IMR-90 (cell line): Measurements from ENCODE around the gene CD276. TPM values are rescaled to one million over a fixed set of nuclear protein-coding genes. Genes with fewer than 3 reads are reported as not detected.

Experiments
- ATAC-seq: fragments of 200-7000 bp; cut with Tn5 transposase; 2 replicates; pipeline ENCODE4 v1.9.1; 2020; ENCODE audit warnings: low read depth, mild to moderate bottlenecking, moderate library complexity
- BruUV-seq: library from RNA; stranded (reverse); fragments of 400-500 nt; replicated peaks from 2 replicates; lab custom pipeline; 2021; lab: Mats Ljungman, UMichigan
- CTCF ChIA-PET: fragments of 300-600 bp; formaldehyde crosslinking; extraction: SDS; loops from one replicate; lab custom pipeline; 2021; ENCODE audit warnings: antibody characterized with exemption; lab: Yijun Ruan, JAX
- POLR2A ChIA-PET: fragments of 300-600 bp; sonication (Branson Sonifier 250); formaldehyde crosslinking; loops from one replicate; lab custom pipeline; 2022; ENCODE audit warnings: antibody characterized with exemption; ENCODE audit not compliant: unreplicated experiment; lab: Charles Lee
- DNase-seq: peaks from one replicate; pipeline ENCODE4 v3.0.0; 2013
- H2AFZ ChIP-seq: replicated peaks from 2 replicates; pipeline ENCODE3; 2013; ENCODE audit warnings: low read length, mild to moderate bottlenecking; ENCODE audit not compliant: poor library complexity
- H2AK5ac ChIP-seq: 2 replicates; pipeline ENCODE4 v1.6.1; 2013; ENCODE audit warnings: low read depth, low read length, inconsistent platforms
- H2AK9ac ChIP-seq: replicated peaks from 2 replicates; pipeline ENCODE3; 2013; ENCODE audit warnings: mild to moderate bottlenecking, low read depth, low read length, moderate library complexity; ENCODE audit not compliant: poor library complexity
- H2BK120ac ChIP-seq: 2 replicates; pipeline ENCODE4 v1.6.1; 2013; ENCODE audit warnings: low read depth, low read length, inconsistent platforms
- H2BK15ac ChIP-seq: 3 replicates; pipeline ENCODE4 v1.6.1; 2013; ENCODE audit warnings: low read depth, low read length, inconsistent platforms
- H2BK20ac ChIP-seq: 2 replicates; pipeline ENCODE4 v1.6.1; 2013; ENCODE audit warnings: low read depth, mild to moderate bottlenecking, inconsistent platforms, low read length, moderate library complexity
- H2BK5ac ChIP-seq: 2 replicates; pipeline ENCODE4 v1.6.1; 2013; ENCODE audit warnings: mild to moderate bottlenecking, low read depth, low read length, inconsistent platforms; ENCODE audit not compliant: poor library complexity, severe bottlenecking
- H3K14ac ChIP-seq: replicated peaks from 2 replicates; pipeline ENCODE4 v1.6.1; 2013; ENCODE audit warnings: low read depth, low read length, inconsistent platforms
- H3K18ac ChIP-seq: 2 replicates; pipeline ENCODE4 v1.6.1; 2013; ENCODE audit warnings: low read depth, low read length, control low read depth
- H3K23ac ChIP-seq: 2 replicates; pipeline ENCODE4 v1.6.1; 2013; ENCODE audit warnings: low read depth, low read length, inconsistent platforms
- H3K27ac ChIP-seq: 2 replicates; pipeline ENCODE4 v1.5.1; 2013; ENCODE audit warnings: mild to moderate bottlenecking, control low read depth, low read length; ENCODE audit not compliant: insufficient read depth
- H3K27me3 ChIP-seq: 2 replicates; pipeline ENCODE4 v1.6.1; 2013; ENCODE audit warnings: low read length; ENCODE audit not compliant: control insufficient read depth, insufficient read depth
- H3K36me3 ChIP-seq: 2 replicates; pipeline ENCODE4 v1.6.1; 2013; ENCODE audit warnings: low read length, mixed read lengths; ENCODE audit not compliant: control insufficient read depth, insufficient read depth
- H3K4ac ChIP-seq: 2 replicates; pipeline ENCODE4 v1.6.1; 2013; ENCODE audit warnings: low read depth, low read length, inconsistent platforms
- H3K4me1 ChIP-seq: 2 replicates; pipeline ENCODE4 v1.6.1; 2013; ENCODE audit warnings: low read length, mixed read lengths; ENCODE audit not compliant: control insufficient read depth, insufficient read depth
- H3K4me2 ChIP-seq: 2 replicates; pipeline ENCODE4 v1.6.1; 2013; ENCODE audit warnings: low read depth, mild to moderate bottlenecking, control low read depth, low read length, moderate library complexity
- H3K4me3 ChIP-seq: 2 replicates; pipeline ENCODE4 v1.5.1; 2013; ENCODE audit warnings: low read depth, mild to moderate bottlenecking, control low read depth, low read length, moderate library complexity; ENCODE audit not compliant: insufficient read depth
- H3K56ac ChIP-seq: 2 replicates; pipeline ENCODE4 v1.6.1; 2013; ENCODE audit warnings: low read length, inconsistent platforms; ENCODE audit not compliant: insufficient read depth; ENCODE audit errors: extremely low read depth
- H3K79me1 ChIP-seq, 2 experiments: 2 replicates each; pipeline ENCODE4 v1.6.1; 2013; ENCODE audit warnings: low read length in 2 of 2, inconsistent platforms in 1 of 2, low read depth in 1 of 2
- H3K9ac ChIP-seq: 2 replicates; pipeline ENCODE4 v1.6.1; 2013; ENCODE audit warnings: low read depth, low read length, control low read depth
- H3K9me1 ChIP-seq: 2 replicates; pipeline ENCODE4 v1.6.1; 2013; ENCODE audit warnings: low read length, inconsistent platforms; ENCODE audit not compliant: insufficient read depth
- H3K9me3 ChIP-seq: 2 replicates; pipeline ENCODE4 v1.6.1; 2013; ENCODE audit warnings: low read length; ENCODE audit not compliant: control insufficient read depth, insufficient read depth
- H4K20me1 ChIP-seq: 2 replicates; pipeline ENCODE4 v1.6.1; 2013; ENCODE audit warnings: low read length, inconsistent platforms; ENCODE audit not compliant: insufficient read depth
- H4K5ac ChIP-seq: 2 replicates; pipeline ENCODE4 v1.6.1; 2013; ENCODE audit warnings: mild to moderate bottlenecking, low read depth, low read length, control low read depth
- H4K8ac ChIP-seq, 2 experiments: 2 replicates each; pipeline ENCODE4 v1.6.1; 2013; ENCODE audit warnings: low read depth in 2 of 2, low read length in 2 of 2, control low read depth in 1 of 2, inconsistent platforms in 1 of 2
- H4K91ac ChIP-seq: 2 replicates; pipeline ENCODE4 v1.6.1; 2013; ENCODE audit warnings: low read depth, low read length, inconsistent platforms; ENCODE audit not compliant: insufficient read depth
- BHLHE40 ChIP-seq: fragments of 150-350 bp; IDR thresholded peaks from 2 replicates; pipeline ENCODE4 v1.6.1; 2016; ENCODE audit warnings: mild to moderate bottlenecking, low read depth, low read length
- CEBPB ChIP-seq: IDR thresholded peaks from 2 replicates; pipeline ENCODE4 v1.6.1; 2012; ENCODE audit warnings: low read depth, low read length, improper control_type of control experiment
- CHD1 ChIP-seq: IDR thresholded peaks from 2 replicates; pipeline ENCODE4 v1.6.1; 2012; ENCODE audit warnings: low read depth, low read length, improper control_type of control experiment
- CTCF ChIP-seq: conservative IDR thresholded peaks from 2 replicates; pipeline ENCODE4 v1.5.1; 2012; ENCODE audit warnings: mild to moderate bottlenecking, low read depth, low read length, improper control_type of control experiment
- ELK1 ChIP-seq: fragments of 150-350 bp; IDR thresholded peaks from 2 replicates; pipeline ENCODE4 v1.6.1; 2016; ENCODE audit warnings: low read depth, mild to moderate bottlenecking, low read length, moderate library complexity, borderline replicate concordance
- FOS ChIP-seq: fragments of 150-350 bp; IDR thresholded peaks from 2 replicates; pipeline ENCODE4 v1.6.1; 2016; ENCODE audit warnings: low read depth, low read length
- MAFK ChIP-seq: IDR thresholded peaks from 2 replicates; pipeline ENCODE4 v1.6.1; 2012; ENCODE audit warnings: low read depth, low read length, improper control_type of control experiment
- MAZ ChIP-seq: IDR thresholded peaks from 2 replicates; pipeline ENCODE4 v1.6.1; 2012; ENCODE audit warnings: low read depth, mild to moderate bottlenecking, low read length, improper control_type of control experiment, moderate library complexity, borderline replicate concordance
- MXI1 ChIP-seq: IDR thresholded peaks from 2 replicates; pipeline ENCODE4 v1.6.1; 2012; ENCODE audit warnings: low read depth, mild to moderate bottlenecking, low read length, moderate library complexity, borderline replicate concordance
- NFE2L2 ChIP-seq: fragments of 150-350 bp; IDR thresholded peaks from 2 replicates; pipeline ENCODE4 v1.6.1; 2016; ENCODE audit warnings: low read depth, mild to moderate bottlenecking, low read length
- POLR2A ChIP-seq: IDR thresholded peaks from 2 replicates; pipeline ENCODE4 v1.6.1; 2012; ENCODE audit warnings: mild to moderate bottlenecking, low read depth, low read length
- RAD21 ChIP-seq: IDR thresholded peaks from 2 replicates; pipeline ENCODE4 v1.6.1; 2012; ENCODE audit warnings: low read length, improper control_type of control experiment
- RCOR1 ChIP-seq: IDR thresholded peaks from 2 replicates; pipeline ENCODE4 v1.6.1; 2012; ENCODE audit warnings: mild to moderate bottlenecking, low read length, improper control_type of control experiment; ENCODE audit not compliant: insufficient replicate concordance
- RFX5 ChIP-seq: IDR thresholded peaks from 2 replicates; pipeline ENCODE4 v1.8.0; 2012; ENCODE audit warnings: low read depth, mild to moderate bottlenecking, low read length, moderate library complexity
- SMC3 ChIP-seq: fragments of 150-350 bp; IDR thresholded peaks from 2 replicates; pipeline ENCODE4 v1.6.1; 2016; ENCODE audit warnings: low read depth, mild to moderate bottlenecking, antibody characterized with exemption, low read length, moderate library complexity
- USF2 ChIP-seq: fragments of 150-350 bp; IDR thresholded peaks from 2 replicates; pipeline ENCODE4 v1.6.1; 2017; ENCODE audit warnings: mild to moderate bottlenecking, antibody characterized with exemption, low read length, low read depth
- WGBS, 2 experiments: methylation state at CpG; one replicate each; pipeline versions ENCODE4 v1.1.5 to v1.1.7; 2013; ENCODE audit warnings: missing lambda C conversion rate in 2 of 2; ENCODE audit not compliant: insufficient read length in 1 of 2; ENCODE audit errors: extremely low coverage in 2 of 2; 5-methylcytosine and 5-hydroxymethylcytosine counted together
- dilution Hi-C: fragments of 300-500 bp; cut with HindIII; formaldehyde crosslinking; loops from one replicate; pipeline ENCODE4 v1.14.3; 2018; ENCODE audit warnings: low sequenced_read_pairs; ENCODE audit not compliant: unreplicated experiment
- in situ Hi-C: fragments of 300-500 bp; cut with MboI; formaldehyde crosslinking; loops from 3 replicates; pipeline ENCODE4 v1.14.3; 2019; ENCODE audit warnings: low sequenced_read_pairs, inconsistent platforms, mixed read lengths
- intact Hi-C: fragments of 100-400 bp; cut with micrococcal nuclease; formaldehyde crosslinking; loops from 2 replicates; pipeline ENCODE4 v1.10.0; 2022
- polyA plus RNA-seq, 3 experiments: library from polyadenylated mRNA; depleted of rRNA; stranded (reverse); fragments of >200 nt; gene quantifications; 2 replicates each; pipeline ENCODE4 v1.2.3, GENCODE V29; 2012; ENCODE audit warnings: low replicate concordance in 1 of 3
- total RNA-seq: library from RNA; depleted of rRNA; stranded (reverse); fragments of >200 nt; gene quantifications from 2 replicates; pipeline ENCODE4 v1.2.3, GENCODE V29; 2012

Gene CD276
- total and polyA plus RNA-seq, 2 of the 4 experiments (the other 2 are of a cell fraction), result 30.8 to 149 TPM

- no peak overlapping the region for H3K4me3 ChIP-seq
- H3K9ac ChIP-seq, result no peak overlapping the region
- intact Hi-C loops (no loop called here), in situ Hi-C loops (no loop called here), dilution Hi-C loops (no loop called here)
- H4K91ac ChIP-seq, result no peak overlapping the region
- no peak overlapping the region for H4K8ac ChIP-seq
- H3K4ac ChIP-seq, result no peak overlapping the region
- H3K9me1 ChIP-seq, result peaks cover 3% of the 10 kb centered on the region; the same call in 1 of the 2 replicates
- no peak overlapping the region for H2BK20ac ChIP-seq
- H4K5ac ChIP-seq, result no peak overlapping the region
- H3K23ac ChIP-seq, result no peak overlapping the region
- no peak overlapping the region for H3K18ac ChIP-seq
- H2AFZ ChIP-seq, result no peak overlapping the region
- H3K14ac ChIP-seq, result no peak overlapping the region
- no peak overlapping the region for H2BK15ac ChIP-seq
- ChIA-PET POLR2A (no interaction called here), CTCF (no interaction called here)
- H3K36me3 ChIP-seq, result no peaks in the 10 kb centered on the region
- BruUV-seq, result no TSS peak
- no peak overlapping the region for H2BK5ac ChIP-seq
- H4K20me1 ChIP-seq, result no peaks in the 10 kb centered on the region; the same call in none of the 2 replicates
- H2AK9ac ChIP-seq, result peak overlapping the region; percentile 65
- no peak overlapping the region for H3K56ac ChIP-seq
- H3K4me2 ChIP-seq, result no peak overlapping the region
- DNase-seq (no peak), ATAC-seq (no peak)
- peaks cover 2% of the 10 kb centered on the region; the same call in 1 of the 2 replicates for H3K9me3 ChIP-seq
- H2BK120ac ChIP-seq, result no peak overlapping the region
- no peak for TF ChIP-seq BHLHE40
- no peak for TF ChIP-seq MXI1
- no peak for TF ChIP-seq FOS
- no peak for TF ChIP-seq USF2
- no peak for TF ChIP-seq RCOR1
- no peak for TF ChIP-seq RAD21
- no peak for TF ChIP-seq CTCF
- TF ChIP-seq SMC3, result no peak
- TF ChIP-seq MAZ, result no peak
- TF ChIP-seq NFE2L2, result no peak
- no peak for TF ChIP-seq ELK1
- no peak for TF ChIP-seq CHD1
- TF ChIP-seq MAFK, result no peak
- TF ChIP-seq RFX5, result no peak
- no peak for TF ChIP-seq POLR2A
- TF ChIP-seq CEBPB, result no peak
- H2AK5ac ChIP-seq, result no peak overlapping the region
- WGBS, 2 experiments, result 36% methylated on average over 2 of the region's 8 CpGs; no CpG with 5 or more reads in 1 of the 2 experiments
- peaks cover 78% of the 10 kb centered on the region for H3K27me3 ChIP-seq
- H3K27ac ChIP-seq, result no peak overlapping the region
- no peaks in the 10 kb centered on the region for H3K79me1 ChIP-seq
- no peaks in the 10 kb centered on the region for H3K4me1 ChIP-seq
These were observed 70.3 kb downstream of the CD276 start for GRCh38 chr15:73754461-73754860.
